GM23338 (cell line): Measurements from ENCODE around the gene SHMT1. TPM values are rescaled to one million over a fixed set of nuclear protein-coding genes. Genes with fewer than 3 reads are reported as not detected.

Source experiments
- ATAC-seq: fragments of 200-7000 bp; cut with Tn5 transposase; 3 replicates; pipeline ENCODE4 v1.9.1; 2020
- DNase-seq: peaks from one replicate; pipeline ENCODE4 v3.0.0-alpha.2; 2015; ENCODE audit warnings: low spot score
- H2AFZ ChIP-seq: fragments of 200-600 bp; sonication (generic); 2 replicates; pipeline ENCODE4 v1.8.0; 2016; ENCODE audit warnings: antibody characterized with exemption, mild to moderate bottlenecking, moderate library complexity
- H3F3A ChIP-seq: fragments of 200-600 bp; sonication (generic); replicated peaks from 2 replicates; pipeline ENCODE4 v1.8.0; 2017; ENCODE audit warnings: antibody characterized with exemption, mixed run types, low read depth
- H3K27ac ChIP-seq: fragments of 200-600 bp; sonication (generic); 2 replicates; pipeline ENCODE4 v1.6.1; 2016; ENCODE audit warnings: low read depth
- H3K27me3 ChIP-seq: fragments of 200-600 bp; sonication (generic); 2 replicates; pipeline ENCODE4 v1.8.0; 2016; ENCODE audit warnings: mild to moderate bottlenecking, mixed run types, moderate library complexity; ENCODE audit not compliant: insufficient read depth
- H3K36me3 ChIP-seq: fragments of 200-600 bp; sonication (generic); 2 replicates; pipeline ENCODE4 v1.8.0; 2016; ENCODE audit warnings: mild to moderate bottlenecking; ENCODE audit not compliant: insufficient read depth
- H3K4me1 ChIP-seq: fragments of 200-600 bp; sonication (generic); 2 replicates; pipeline ENCODE4 v1.8.0; 2016; ENCODE audit warnings: mild to moderate bottlenecking, moderate library complexity; ENCODE audit not compliant: insufficient read depth
- H3K4me2 ChIP-seq: fragments of 200-600 bp; sonication (generic); 2 replicates; pipeline ENCODE4 v1.7.1; 2017; ENCODE audit warnings: mixed run types
- H3K4me3 ChIP-seq: fragments of 200-600 bp; sonication (generic); 2 replicates; pipeline ENCODE4 v1.6.1; 2016; ENCODE audit warnings: mixed run types
- H3K79me2 ChIP-seq: fragments of 200-600 bp; sonication (generic); replicated peaks from 2 replicates; pipeline ENCODE4 v1.8.0; 2017; ENCODE audit warnings: mild to moderate bottlenecking; ENCODE audit not compliant: insufficient read depth
- H3K9me2 ChIP-seq: fragments of 200-600 bp; sonication (generic); 2 replicates; pipeline ENCODE4 v1.8.0; 2017; ENCODE audit not compliant: insufficient read depth
- H4K20me1 ChIP-seq: fragments of 200-600 bp; sonication (generic); replicated peaks from 2 replicates; pipeline ENCODE4 v1.8.0; 2017; ENCODE audit warnings: mild to moderate bottlenecking; ENCODE audit not compliant: insufficient read depth
- H3K27ac Mint-ChIP-seq: 2 replicates; pipeline ENCODE4 v1.8.0; 2020; ENCODE audit warnings: inconsistent platforms, mild to moderate bottlenecking, moderate library complexity, mixed read lengths
- H3K27me3 Mint-ChIP-seq: 3 replicates; pipeline ENCODE4 v1.8.0; 2022; ENCODE audit warnings: low read depth, mild to moderate bottlenecking, moderate library complexity, mixed read lengths, inconsistent platforms; ENCODE audit not compliant: insufficient read depth, poor library complexity
- H3K36me3 Mint-ChIP-seq: 3 replicates; pipeline ENCODE4 v1.8.0; 2021; ENCODE audit warnings: low read depth, mild to moderate bottlenecking, inconsistent platforms, moderate library complexity, mixed read lengths
- H3K4me1 Mint-ChIP-seq: 3 replicates; pipeline ENCODE4 v1.8.0; 2020; ENCODE audit warnings: mild to moderate bottlenecking, inconsistent platforms, mixed read lengths
- H3K4me3 Mint-ChIP-seq: 3 replicates; pipeline ENCODE4 v1.8.0; 2021; ENCODE audit warnings: moderate library complexity, mild to moderate bottlenecking, inconsistent platforms, mixed read lengths
- H3K9me3 Mint-ChIP-seq: 3 replicates; pipeline ENCODE4 v1.8.0; 2020; ENCODE audit warnings: moderate library complexity, mild to moderate bottlenecking, inconsistent platforms, mixed read lengths
- CREB1 ChIP-seq: fragments of 250-450 bp; sonication (Bioruptor Pico); IDR thresholded peaks from 2 replicates; pipeline ENCODE4 v1.5.0; 2020; ENCODE audit warnings: low read depth, mild to moderate bottlenecking, moderate library complexity
- EZH2 ChIP-seq: fragments of 200-600 bp; sonication (generic); IDR thresholded peaks from one replicate; pipeline ENCODE4 v1.8.0; 2017; ENCODE audit warnings: antibody characterized with exemption, mild to moderate bottlenecking, low read depth; ENCODE audit not compliant: unreplicated experiment
- EZH2phosphoT487 ChIP-seq: fragments of 200-600 bp; sonication (generic); IDR thresholded peaks from one replicate; pipeline ENCODE4 v1.8.1; 2018; ENCODE audit warnings: antibody characterized with exemption; ENCODE audit not compliant: unreplicated experiment
- POLR2AphosphoS5 ChIP-seq: IDR thresholded peaks from 2 replicates; pipeline ENCODE4 v1.6.1; 2016; ENCODE audit warnings: antibody characterized with exemption, low read depth
- STAT1 ChIP-seq: IDR thresholded peaks from one replicate; pipeline ENCODE4 v1.6.1; 2016; ENCODE audit warnings: antibody characterized with exemption; ENCODE audit not compliant: unreplicated experiment
- ZNF114 ChIP-seq: fragments of 250-450 bp; sonication (Bioruptor Pico); IDR thresholded peaks from 2 replicates; pipeline ENCODE4 v1.5.0; 2020; ENCODE audit warnings: mild to moderate bottlenecking, moderate library complexity
- ZNF331 ChIP-seq: fragments of 250-450 bp; sonication (Bioruptor Pico); IDR thresholded peaks from 2 replicates; pipeline ENCODE4 v1.5.0; 2020; ENCODE audit warnings: low read depth, mild to moderate bottlenecking, moderate library complexity
- ZNF462 ChIP-seq: fragments of 250-450 bp; sonication (Bioruptor Pico); IDR thresholded peaks from 2 replicates; pipeline ENCODE4 v1.5.0; 2020; ENCODE audit warnings: mild to moderate bottlenecking, moderate library complexity
- polyA plus RNA-seq: library from polyadenylated mRNA; unstranded; fragments of >200 nt; fragmentation: Nextera tagmentation; extraction: Ambion mirVana; gene quantifications from 2 replicates; pipeline ENCODE4 v1.2.1, GENCODE V29; 2016
- total RNA-seq: library from RNA; depleted of rRNA; stranded (reverse); fragments of >200 nt; shearing (Covaris generic); gene quantifications from 2 replicates; pipeline ENCODE4 v1.2.3, GENCODE V29; 2014
- TF ChIP-seq, protein P1 (sequence below), 2 experiments: fragments of 200-600 bp in 1 of 2; sonication (generic) in 1 of 2; conservative IDR thresholded peaks; 2 replicates each; pipeline versions ENCODE4 v1.5.1 to v1.6.1; 2016 to 2017; ENCODE audit warnings: antibody characterized with exemption in 2 of 2, low read depth in 2 of 2, mild to moderate bottlenecking in 2 of 2, moderate library complexity in 1 of 2

SHMT1 gene
- total and polyA plus RNA-seq, 2 experiments from 2014 or later: 22.8 to 33.3 TPM

- H4K20me1 ChIP-seq: no peaks in the 10 kb centered on the region
- no peak for TF ChIP-seq ZNF462 (CRISPR knock-in tag)
- no peak for TF ChIP-seq CREB1 (CRISPR knock-in tag)
- no peak for TF ChIP-seq EZH2
- TF ChIP-seq ZNF331: no peak
- no peak for TF ChIP-seq EZH2phosphoT487
- no peak for TF ChIP-seq ZNF114 (CRISPR knock-in tag)
- TF ChIP-seq POLR2AphosphoS5: no peak
- no peak for TF ChIP-seq STAT1
- TF ChIP-seq, protein P1, sequence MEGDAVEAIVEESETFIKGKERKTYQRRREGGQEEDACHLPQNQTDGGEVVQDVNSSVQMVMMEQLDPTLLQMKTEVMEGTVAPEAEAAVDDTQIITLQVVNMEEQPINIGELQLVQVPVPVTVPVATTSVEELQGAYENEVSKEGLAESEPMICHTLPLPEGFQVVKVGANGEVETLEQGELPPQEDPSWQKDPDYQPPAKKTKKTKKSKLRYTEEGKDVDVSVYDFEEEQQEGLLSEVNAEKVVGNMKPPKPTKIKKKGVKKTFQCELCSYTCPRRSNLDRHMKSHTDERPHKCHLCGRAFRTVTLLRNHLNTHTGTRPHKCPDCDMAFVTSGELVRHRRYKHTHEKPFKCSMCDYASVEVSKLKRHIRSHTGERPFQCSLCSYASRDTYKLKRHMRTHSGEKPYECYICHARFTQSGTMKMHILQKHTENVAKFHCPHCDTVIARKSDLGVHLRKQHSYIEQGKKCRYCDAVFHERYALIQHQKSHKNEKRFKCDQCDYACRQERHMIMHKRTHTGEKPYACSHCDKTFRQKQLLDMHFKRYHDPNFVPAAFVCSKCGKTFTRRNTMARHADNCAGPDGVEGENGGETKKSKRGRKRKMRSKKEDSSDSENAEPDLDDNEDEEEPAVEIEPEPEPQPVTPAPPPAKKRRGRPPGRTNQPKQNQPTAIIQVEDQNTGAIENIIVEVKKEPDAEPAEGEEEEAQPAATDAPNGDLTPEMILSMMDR (conservative IDR thresholded peaks at IDR 0.05; ENCODE audit: low read depth in 2 of 2): no peak
- DNase-seq (no peak), ATAC-seq (no peak)
- no peaks in the 10 kb centered on the region for H3F3A ChIP-seq
- peaks cover 8% of the 10 kb centered on the region for H3K9me3 Mint-ChIP-seq
- H3K4me2 ChIP-seq: no peak overlapping the region
- H3K27me3 Mint-ChIP-seq: peaks cover 6% of the 10 kb centered on the region
- no peaks in the 10 kb centered on the region for H3K36me3 Mint-ChIP-seq
- H3K4me1 ChIP-seq: no peaks in the 10 kb centered on the region
- no peaks in the 10 kb centered on the region for H3K27me3 ChIP-seq
- peaks cover 11% of the 10 kb centered on the region; the same call in 2 of the 3 replicates for H3K4me1 Mint-ChIP-seq
- no peaks in the 10 kb centered on the region for H3K36me3 ChIP-seq
- H3K4me3 Mint-ChIP-seq: no peak overlapping the region
- H3K27ac Mint-ChIP-seq: no peak overlapping the region
- no peak overlapping the region for H2AFZ ChIP-seq
- H3K27ac ChIP-seq: no peak overlapping the region
- no peak overlapping the region for H3K4me3 ChIP-seq
- H3K9me2 ChIP-seq: no peaks in the 10 kb centered on the region
- no peaks in the 10 kb centered on the region for H3K79me2 ChIP-seq
Measured at GRCh38 chr17:18378205-18378505, 14.8 kb upstream of the SHMT1 start.
